H4 (cell line): ENCODE results near the gene SLC26A1. TPM values are rescaled to one million over a fixed set of nuclear protein-coding genes. Genes with fewer than 3 reads are reported as not detected.

Experiments used
- DNase-seq: peaks from one replicate; pipeline ENCODE4 v3.0.0-alpha.2; 2015; ENCODE audit warnings: low spot score
- total RNA-seq: library from RNA; depleted of rRNA; stranded (reverse); fragments of >200 nt; shearing (Covaris generic); gene quantifications from 2 replicates; pipeline ENCODE4 v1.2.3, GENCODE V29; 2014

The SLC26A1 gene
- total RNA-seq, 1 experiment from 2014 or later = not detected

DNA sequence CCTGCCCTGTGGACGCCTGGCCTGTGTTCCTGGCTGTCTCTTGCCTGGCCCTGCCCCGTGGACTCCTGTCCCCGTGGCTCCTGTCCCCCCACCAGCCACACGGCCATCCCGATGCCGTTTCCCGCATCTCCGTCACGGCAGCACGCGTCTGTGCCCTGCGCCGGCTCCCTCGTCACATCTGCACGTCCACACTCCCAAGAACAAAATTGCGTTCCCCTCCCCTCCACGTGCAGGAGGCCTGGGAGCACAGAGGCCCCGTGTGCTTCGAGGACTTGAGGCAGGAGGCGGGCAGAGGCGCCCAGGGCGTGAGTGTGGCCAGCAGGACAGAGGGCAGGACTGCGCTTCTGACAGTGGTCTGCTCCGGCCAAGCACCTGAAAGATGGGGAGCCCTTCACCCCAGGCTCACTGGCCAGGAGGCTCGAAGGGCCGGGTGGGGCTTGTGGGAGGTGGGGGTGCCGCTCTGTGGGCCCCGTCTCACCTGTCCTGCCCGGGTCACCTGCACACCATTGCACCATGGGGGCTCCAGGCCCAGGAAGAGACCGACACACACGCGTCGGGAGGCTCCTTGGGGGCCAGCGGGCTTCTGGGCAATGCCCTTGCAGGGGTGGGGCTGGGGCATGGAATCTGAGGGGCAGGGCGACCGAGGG lies 35.5 kb upstream of the SLC26A1 start:
- DNase-seq = no peak

GRCh38 chr4:1027915-1028238 lies 34.7 kb upstream of the SLC26A1 start:
- DNase-seq = no peak

DNA sequence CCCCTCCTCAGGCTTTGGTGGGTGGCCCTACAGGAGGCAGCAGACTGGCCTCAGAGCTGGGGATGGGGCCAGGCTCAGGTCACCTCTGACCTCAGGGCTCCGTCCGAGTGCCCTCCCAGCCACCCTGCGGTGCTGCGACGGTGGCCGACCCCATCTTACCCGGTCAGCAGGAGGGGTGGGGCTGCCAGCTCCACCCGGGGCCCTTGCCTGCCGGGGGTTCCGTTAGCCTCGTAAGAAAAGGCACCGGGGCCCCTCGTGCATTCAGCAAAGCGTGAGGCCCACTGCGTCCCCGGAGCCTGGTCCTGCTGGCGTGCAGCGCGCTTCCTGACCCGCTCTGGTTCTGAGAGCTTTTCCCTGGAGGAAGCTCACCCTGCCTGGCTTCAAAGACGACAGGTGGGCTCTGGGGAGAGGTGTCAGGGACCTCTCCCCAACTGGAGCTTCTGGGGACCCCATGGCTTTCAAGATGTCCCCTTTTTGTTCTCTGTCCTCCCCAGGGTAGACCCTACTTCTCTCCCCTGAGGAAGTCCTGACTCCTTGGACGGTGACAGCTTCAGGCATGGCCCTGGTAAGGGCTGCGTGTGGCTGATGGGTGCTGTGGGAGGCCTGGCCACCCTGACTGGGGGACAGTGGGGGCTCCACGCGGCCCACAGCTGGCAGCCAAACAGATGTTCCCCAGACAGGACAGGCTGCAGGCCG lies 34.2 kb upstream of the SLC26A1 start:
- no peak for DNase-seq

DNA sequence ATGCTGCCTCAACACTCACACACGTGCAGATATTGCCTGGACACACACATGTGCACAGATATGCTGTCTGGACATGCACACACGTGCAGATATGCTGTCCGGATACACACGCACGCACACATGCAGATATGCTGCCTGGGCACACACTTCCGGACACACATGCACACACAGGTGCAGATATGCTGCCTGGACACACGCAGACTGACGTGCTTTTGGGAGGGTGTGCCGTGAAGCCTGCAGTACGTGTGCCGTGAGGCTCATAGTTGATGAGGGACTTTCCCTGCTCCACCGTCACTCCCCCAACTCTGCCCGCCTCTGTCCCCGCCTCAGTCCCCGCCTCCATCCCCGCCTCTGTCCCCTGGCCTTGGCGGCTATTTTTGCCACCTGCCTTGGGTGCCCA lies 32.9 kb upstream of the SLC26A1 start:
- no peak for DNase-seq

- no peak for DNase-seq
Measured at GRCh38 chr4:1024882-1025545, 31.8 kb upstream of the SLC26A1 start.

- DNase-seq = no peak
Measured at GRCh38 chr4:1023895-1024740, 30.9 kb upstream of the SLC26A1 start.

GRCh38 chr4:1023075-1023640 lies 30.0 kb upstream of the SLC26A1 start:
- DNase-seq = no peak

DNA sequence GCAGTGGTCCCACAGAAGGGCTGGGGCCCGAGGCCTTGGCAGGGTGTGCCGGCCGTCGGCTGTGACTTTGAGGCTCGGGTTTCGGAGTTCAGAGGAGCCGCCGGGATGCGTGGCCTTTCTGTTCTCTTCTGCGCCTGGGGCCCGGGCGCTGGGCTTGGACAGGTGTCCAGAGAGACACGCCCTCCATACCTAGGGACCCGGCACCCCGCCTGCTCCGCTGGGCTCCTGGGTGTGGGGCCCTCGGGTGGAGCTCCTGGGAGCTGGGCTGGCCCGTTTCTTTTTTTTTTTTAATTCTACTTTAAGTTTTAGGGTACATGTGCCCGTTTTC lies 29.5 kb upstream of the SLC26A1 start:
- no peak for DNase-seq

- no peak for DNase-seq
Measured at GRCh38 chr4:1022051-1022738, 29.0 kb upstream of the SLC26A1 start.

- DNase-seq = no peak
Measured at GRCh38 chr4:1021386-1022050, 28.3 kb upstream of the SLC26A1 start.

GRCh38 chr4:1019729-1020470 lies 26.7 kb upstream of the SLC26A1 start:
- no peak for DNase-seq

GRCh38 chr4:1019320-1019719 lies 26.1 kb upstream of the SLC26A1 start:
- no peak for DNase-seq

GRCh38 chr4:1018147-1019020 lies 25.2 kb upstream of the SLC26A1 start:
- no peak for DNase-seq

- no peak for DNase-seq
Measured at GRCh38 chr4:1017706-1018105, 24.5 kb upstream of the SLC26A1 start.

DNA sequence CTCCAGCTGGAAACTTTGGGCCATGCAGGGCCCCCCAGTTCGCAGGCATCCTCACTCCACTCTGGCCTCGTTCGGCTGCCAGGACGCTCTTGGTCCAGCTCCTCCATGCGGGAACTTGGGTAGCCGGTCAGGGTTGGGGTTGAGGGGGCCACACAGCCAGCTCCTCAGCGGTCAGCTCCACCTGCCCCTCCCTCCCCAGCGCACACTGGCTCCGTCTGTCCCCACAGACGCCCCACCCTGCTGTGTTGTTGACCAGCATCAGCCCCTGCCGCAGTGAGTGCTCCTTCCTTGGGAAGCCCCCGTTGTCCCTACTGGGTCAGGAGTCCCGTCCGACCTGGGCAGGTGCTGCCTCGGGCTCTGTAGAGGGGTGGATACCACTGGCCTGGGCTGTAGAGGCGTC lies 24.0 kb upstream of the SLC26A1 start:
- no peak for DNase-seq

DNA sequence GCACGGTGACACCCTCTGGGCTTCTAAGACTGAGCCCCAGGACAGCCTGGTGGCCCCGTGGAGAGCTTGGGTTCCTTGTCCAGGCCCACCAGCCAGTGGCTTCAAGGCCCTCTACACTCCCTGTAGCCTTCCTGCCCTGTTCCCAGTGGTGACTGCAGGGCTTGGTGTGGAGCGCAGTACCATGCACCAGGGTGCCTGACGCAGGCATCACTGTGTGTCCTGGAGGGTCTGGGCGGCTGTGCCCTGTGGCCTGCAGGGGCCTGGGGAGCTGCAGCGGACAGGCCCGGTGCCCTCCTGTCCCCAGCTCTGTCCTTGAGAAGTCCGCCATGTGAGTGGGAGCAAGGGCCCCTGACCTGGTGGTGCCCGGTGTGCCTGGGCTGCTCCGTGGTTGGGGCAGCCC lies 22.5 kb upstream of the SLC26A1 start:
- DNase-seq = no peak

GRCh38 chr4:1015179-1015578 lies 22.0 kb upstream of the SLC26A1 start:
- no peak for DNase-seq

DNA sequence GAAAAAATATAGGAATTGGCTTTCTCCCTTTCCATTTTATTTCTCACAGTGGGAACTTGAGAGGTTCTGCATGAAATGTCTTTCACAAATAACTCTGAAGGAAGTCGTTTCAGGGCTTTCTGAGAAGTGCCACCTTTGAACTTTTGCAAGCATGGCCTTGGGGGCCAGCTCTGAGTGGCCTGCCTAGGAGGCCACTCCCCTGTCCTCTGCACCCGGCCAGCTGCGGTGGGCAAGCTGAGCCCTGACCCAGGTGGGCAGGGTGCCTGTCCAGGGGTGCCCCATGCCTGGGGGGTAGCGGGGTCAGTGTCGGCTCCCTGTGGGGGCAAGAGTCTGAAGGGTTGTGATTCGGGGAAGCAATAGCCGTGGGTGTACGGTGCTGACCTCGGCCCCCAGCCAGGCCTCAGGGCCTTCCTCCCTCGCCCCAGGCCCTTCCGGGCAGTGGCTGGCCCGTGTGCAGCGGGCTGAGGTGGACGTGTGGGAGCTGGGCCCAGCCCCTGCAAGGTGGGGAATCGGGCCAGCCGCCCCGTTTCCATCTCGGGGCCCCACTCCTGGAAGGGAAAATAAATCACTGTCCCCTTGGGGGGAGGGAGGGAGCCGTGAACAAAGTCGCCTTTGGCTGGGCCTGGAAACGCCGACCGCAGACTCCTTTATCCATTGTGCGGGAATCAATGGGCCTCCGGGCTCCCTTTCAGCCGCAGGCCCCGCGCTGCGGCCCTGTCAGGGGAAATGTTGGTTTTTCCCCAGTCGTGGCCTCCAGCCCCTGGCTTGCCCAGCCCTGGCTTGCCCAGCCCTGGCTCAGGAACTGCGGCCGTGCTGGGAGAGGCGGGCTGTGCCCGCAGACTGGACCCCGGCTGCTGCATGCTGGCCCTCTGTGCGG lies 21.3 kb upstream of the SLC26A1 start:
- DNase-seq = no peak
